Measurements from ENCODE around the gene WDR53. TPM values are rescaled to one million over a fixed set of nuclear protein-coding genes. Genes with fewer than 3 reads are reported as not detected.

The WDR53 gene
- total RNA-seq, 1 experiment from 2014 or later, result 14.8 TPM

- no peak overlapping the region for H3K27ac ChIP-seq (ENCODE audit: low read depth, low read length)
- POLR2A ChIA-PET, result no interaction called here
These were observed 26.5 kb downstream of the WDR53 start for GRCh38 chr3:196541684-196542445.

GRCh38 chr3:196537319-196537984, 30.9 kb downstream of the WDR53 start:
- intact Hi-C loops (cut with micrococcal nuclease), result loop anchor here (2.0 kb wide), 1 partner anchor 147 kb away; no protein-coding TSS in a partner anchor
- Histone ChIP-seq H3K27ac (ENCODE audit: low read depth, low read length) (no peak overlapping the region), H3K4me2 (ENCODE audit: low read length) (no peak overlapping the region), H3K9me2 (ENCODE audit: insufficient read depth) (no peaks in the 10 kb centered on the region), H2AFZ (ENCODE audit: low read depth, low read length, poor library complexity, severe bottlenecking) (peak overlapping the region; percentile 54), H3K4me3 (replicated peaks in 1 of 2; ENCODE audit: low read depth in 1 of 2, low read length in 2 of 2) (no peak overlapping the region), H3K27me3 (ENCODE audit: insufficient read depth, low read length) (no peaks in the 10 kb centered on the region), H3K36me3 (ENCODE audit: control insufficient read depth in 1 of 2, insufficient read depth in 2 of 2, low read length in 2 of 2) (no peaks in the 10 kb centered on the region), H3K4me1 (ENCODE audit: control insufficient read depth in 1 of 2, insufficient read depth in 2 of 2, low read length in 2 of 2) (no peaks in the 10 kb centered on the region), H3K9me3 (ENCODE audit: control insufficient read depth in 1 of 2, insufficient read depth in 1 of 2, low read depth in 1 of 2, low read length in 2 of 2) (no peaks in the 10 kb centered on the region), H3K79me2 (ENCODE audit: insufficient read depth, low read length) (no peaks in the 10 kb centered on the region), H3K9ac (ENCODE audit: low read length) (no peak overlapping the region), H4K20me1 (ENCODE audit: insufficient read depth) (no peaks in the 10 kb centered on the region)
- TF ChIP-seq CTCF (IDR thresholded peaks at IDR 0.05 in 2 of 3, conservative IDR thresholded peaks at IDR 0.05 in 1 of 3; ENCODE audit: borderline replicate concordance in 1 of 3, insufficient read depth in 1 of 3, low read depth in 2 of 3, low read length in 2 of 3) (peak; percentile 42 to 73 (median 61); a peak in 5 of 6 replicates), SIN3A (IDR thresholded peaks at IDR 0.05; ENCODE audit: low read depth) (no peak), RAD21 (IDR thresholded peaks at IDR 0.05; ENCODE audit: low read depth) (peak; percentile 59)
- no TSS peak for BruUV-seq (replicated peaks)
- RAD21 ChIA-PET (ENCODE audit: low non-redundant PET in 1 of 2, low total read pairs in 2 of 2, uncharacterized antibody in 2 of 2, unreplicated experiment in 2 of 2), result no interaction called here
- CTCF ChIA-PET, result interaction anchor here (3.5 kb wide), 1 partner anchor 9 kb away, joined by 12 read pairs; no protein-coding TSS in a partner anchor
- POLR2A ChIA-PET, result no interaction called here
- no peak for DNase-seq (ENCODE audit: low read depth, low spot score)
- ATAC-seq, result no peak

More at GRCh38 chr3:196541684-196542445, 26.5 kb downstream of the WDR53 start:
- H3K79me2 ChIP-seq (ENCODE audit: insufficient read depth, low read length), result no peaks in the 10 kb centered on the region
- no peak for TF ChIP-seq EZH2phosphoT487 (IDR thresholded peaks at IDR 0.05; ENCODE audit: borderline replicate concordance)
- intact Hi-C loops (cut with micrococcal nuclease), result no loop called here
- no peaks in the 10 kb centered on the region for H3K9me2 ChIP-seq (ENCODE audit: insufficient read depth)
- no peak overlapping the region for H2AFZ ChIP-seq (ENCODE audit: low read depth, low read length, poor library complexity, severe bottlenecking)
- no TSS peak for BruUV-seq (replicated peaks)
- ChIA-PET RAD21 (ENCODE audit: low non-redundant PET in 1 of 2, low total read pairs in 2 of 2, uncharacterized antibody in 2 of 2, unreplicated experiment in 2 of 2) (no interaction called here), CTCF (no interaction called here)
- no peak overlapping the region for H3K4me2 ChIP-seq (ENCODE audit: low read length)
- no peak for DNase-seq (ENCODE audit: low read depth, low spot score)
- no peaks in the 10 kb centered on the region for H4K20me1 ChIP-seq (ENCODE audit: insufficient read depth)
- ATAC-seq, result no peak
- H3K27me3 ChIP-seq (ENCODE audit: insufficient read depth, low read length), result no peaks in the 10 kb centered on the region
- no peaks in the 10 kb centered on the region for H3K36me3 ChIP-seq (ENCODE audit: control insufficient read depth in 1 of 2, insufficient read depth in 2 of 2, low read length in 2 of 2)
- no peaks in the 10 kb centered on the region for H3K9me3 ChIP-seq (ENCODE audit: control insufficient read depth in 1 of 2, insufficient read depth in 1 of 2, low read depth in 1 of 2, low read length in 2 of 2)
- H3K9ac ChIP-seq (ENCODE audit: low read length), result no peak overlapping the region
- H3K4me3 ChIP-seq (replicated peaks in 1 of 2; ENCODE audit: low read depth in 1 of 2, low read length in 2 of 2), result no peak overlapping the region
- no peaks in the 10 kb centered on the region for H3K4me1 ChIP-seq (ENCODE audit: control insufficient read depth in 1 of 2, insufficient read depth in 2 of 2, low read length in 2 of 2)
